K562 (cell line): Measurements from ENCODE around the gene TJP2. TPM values are rescaled to one million over a fixed set of nuclear protein-coding genes. Genes with fewer than 3 reads are reported as not detected.
A peak's percentile ranks its signal among the peaks of the same experiment; 100 is the strongest.

Source experiments
- ASH1L ChIP-seq: fragments of 450-650 bp; IDR thresholded peaks from 2 replicates; pipeline ENCODE4 v1.6.1; 2018; ENCODE audit warnings: borderline replicate concordance, mild to moderate bottlenecking, low read depth; ENCODE audit not compliant: partially characterized antibody
- BCL6 ChIP-seq: fragments of 250-450 bp; sonication (Bioruptor Pico); IDR thresholded peaks from 2 replicates; pipeline ENCODE4 v1.4.0; 2020
- BCOR ChIP-seq: fragments of 450-650 bp; IDR thresholded peaks from 2 replicates; pipeline ENCODE4 v1.6.1; 2016
- BRD4 ChIP-seq: fragments of 200-600 bp; sonication (generic); IDR thresholded peaks from 2 replicates; pipeline ENCODE4 v1.6.1; 2017; ENCODE audit warnings: inconsistent platforms
- CBX8 ChIP-seq: fragments of 200-600 bp; sonication (generic); IDR thresholded peaks from 2 replicates; pipeline ENCODE4 v1.6.1; 2012; ENCODE audit warnings: borderline replicate concordance, mixed run types, low read depth, mild to moderate bottlenecking, moderate library complexity, mixed read lengths, low read length, control low read depth, inconsistent platforms; ENCODE audit not compliant: poor library complexity, severe bottlenecking; ENCODE audit errors: extremely low read depth
- DPF2 ChIP-seq: fragments of 450-650 bp; IDR thresholded peaks from 2 replicates; pipeline ENCODE4 v1.6.1; 2016
- E2F1 ChIP-seq: sonication (generic); formaldehyde crosslinking; IDR thresholded peaks from 2 replicates; pipeline ENCODE4 v1.8.1; 2023; ENCODE audit warnings: mild to moderate bottlenecking, missing genetic modification reagents, moderate library complexity
- HIVEP1 ChIP-seq: fragments of 250-450 bp; sonication (Bioruptor Pico); IDR thresholded peaks from 2 replicates; pipeline ENCODE4 v1.4.0; 2020; ENCODE audit warnings: mild to moderate bottlenecking
- HMG20A ChIP-seq: fragments of 450-650 bp; formaldehyde crosslinking; conservative IDR thresholded peaks from 2 replicates; pipeline ENCODE4 v1.4.0; 2020; ENCODE audit warnings: mild to moderate bottlenecking, mixed read lengths
- IRF1 ChIP-seq: sonication (generic); formaldehyde crosslinking; IDR thresholded peaks from 2 replicates; pipeline ENCODE4 v1.8.0; 2022; ENCODE audit warnings: missing genetic modification reagents, mild to moderate bottlenecking, borderline replicate concordance
- JUN ChIP-seq, 2 experiments: sonication (generic) in 1 of 2; formaldehyde crosslinking in 1 of 2; IDR thresholded peaks; 2 replicates each; pipeline versions ENCODE4 v1.6.1 to v1.8.0; 2012 to 2022; ENCODE audit warnings: borderline replicate concordance in 2 of 2, mild to moderate bottlenecking in 2 of 2, improper control_type of control experiment in 1 of 2, low read depth in 1 of 2, low read length in 1 of 2, missing genetic modification reagents in 1 of 2
- KDM4B ChIP-seq, 2 experiments: fragments of 450-650 bp in 1 of 2; sonication (generic) in 1 of 2; IDR thresholded peaks; 2 replicates each; pipeline ENCODE4 v1.6.1; 2016 to 2017; ENCODE audit warnings: borderline replicate concordance in 2 of 2, antibody characterized with exemption in 1 of 2, low read depth in 1 of 2, mild to moderate bottlenecking in 1 of 2
- KLF1 ChIP-seq: fragments of 450-650 bp; IDR thresholded peaks from 2 replicates; pipeline ENCODE4 v1.6.1; 2016; ENCODE audit warnings: missing genetic modification characterization, missing compliant biosample characterization
- MTA1 ChIP-seq: fragments of 450-650 bp; IDR thresholded peaks from 2 replicates; pipeline ENCODE4 v1.6.1; 2017; ENCODE audit warnings: borderline replicate concordance
- MYC ChIP-seq, 2 experiments: fragments of 250-450 bp in 1 of 2; sonication (Bioruptor Pico) in 1 of 2; IDR thresholded peaks; 2 replicates each; pipeline versions ENCODE4 v1.5.1 to v1.6.1; 2012 to 2021; ENCODE audit warnings: low read depth in 2 of 2, borderline replicate concordance in 1 of 2, improper control_type of control experiment in 1 of 2, low read length in 1 of 2, mild to moderate bottlenecking in 1 of 2, moderate library complexity in 1 of 2
- NFE2L1 ChIP-seq: fragments of 450-650 bp; IDR thresholded peaks from 2 replicates; pipeline ENCODE4 v1.6.1; 2016; ENCODE audit warnings: missing genetic modification characterization, low read depth, mild to moderate bottlenecking, missing compliant biosample characterization, moderate library complexity, borderline replicate concordance
- POLR2A ChIP-seq: fragments of 450-650 bp; conservative IDR thresholded peaks from 2 replicates; pipeline ENCODE4 v1.6.1; 2016
- POLR2H ChIP-seq: IDR thresholded peaks from 2 replicates; pipeline ENCODE4 v1.6.1; 2016; ENCODE audit warnings: missing genetic modification characterization, low read depth, mild to moderate bottlenecking, control low read depth, missing compliant biosample characterization, moderate library complexity
- RBM34 ChIP-seq: fragments of 200-400 bp; formaldehyde crosslinking; IDR thresholded peaks from 2 replicates; pipeline ENCODE4 v1.6.1; 2018; ENCODE audit warnings: low read length, borderline replicate concordance; ENCODE audit not compliant: insufficient read depth
- SAFB ChIP-seq: fragments of 200-400 bp; formaldehyde crosslinking; IDR thresholded peaks from 2 replicates; pipeline ENCODE4 v1.6.1; 2017; ENCODE audit warnings: low read depth, low read length, borderline replicate concordance
- SMARCE1 ChIP-seq: fragments of 450-650 bp; IDR thresholded peaks from 2 replicates; pipeline ENCODE4 v1.7.1; 2016; ENCODE audit warnings: mild to moderate bottlenecking
- TCF15 ChIP-seq: fragments of 250-450 bp; sonication (Bioruptor Pico); IDR thresholded peaks from 2 replicates; pipeline ENCODE4 v1.8.0; 2022; ENCODE audit warnings: moderate library complexity, mild to moderate bottlenecking, inconsistent platforms
- TEAD1 ChIP-seq, 2 experiments: fragments of 450-650 bp in 1 of 2; sonication (generic) in 1 of 2; formaldehyde crosslinking; IDR thresholded peaks; 2 replicates each; pipeline versions ENCODE4 v1.4.0 to v1.8.0; 2020 to 2022; ENCODE audit warnings: mild to moderate bottlenecking in 2 of 2, missing genetic modification reagents in 1 of 2
- ZC3H4 ChIP-seq: sonication (generic); formaldehyde crosslinking; IDR thresholded peaks from 2 replicates; pipeline ENCODE4 v1.9.0; 2021; ENCODE audit warnings: missing genetic modification reagents, borderline replicate concordance
- ZNF277 ChIP-seq: fragments of 250-450 bp; sonication (Bioruptor Pico); IDR thresholded peaks from 2 replicates; pipeline ENCODE4 v1.8.0; 2022; ENCODE audit warnings: inconsistent platforms, mild to moderate bottlenecking, moderate library complexity, borderline replicate concordance
- ZNF561 ChIP-seq: fragments of 450-650 bp; formaldehyde crosslinking; conservative IDR thresholded peaks from 2 replicates; pipeline ENCODE4 v1.4.0; 2020; ENCODE audit warnings: mild to moderate bottlenecking, moderate library complexity
- ZNF79 ChIP-seq: fragments of 250-450 bp; sonication (Bioruptor Pico); IDR thresholded peaks from 2 replicates; pipeline ENCODE4 v1.4.0; 2020; ENCODE audit warnings: low read depth, mild to moderate bottlenecking, moderate library complexity
- polyA plus RNA-seq, 8 experiments: library from polyadenylated mRNA; depleted of rRNA in 4 of 8; stranded (reverse) in 5 of 8; unstranded in 3 of 8; fragments of >200 nt; fragmentation: Nextera tagmentation in 2 of 8; fragmentation: Illumina TruSeq in 1 of 8; extraction: Ambion mirVana in 2 of 8; extraction: Trizol in 1 of 8; gene quantifications; 2 replicates each; pipeline versions ENCODE4 v1.2.1 to v1.2.3, GENCODE V29; 2011 to 2014; ENCODE audit warnings: inconsistent platforms in 1 of 8, missing spikeins in 1 of 8
- total RNA-seq, 7 experiments: library from RNA; depleted of rRNA in 6 of 7; stranded (reverse); fragments of >200 nt in 6 of 7; fragmentation: Illumina TruSeq in 2 of 7; extraction: Trizol in 2 of 7; gene quantifications; 2 replicates each; pipeline versions ENCODE4 v1.2.1 to v1.2.3, GENCODE V29; 2011 to 2021; ENCODE audit warnings: low replicate concordance in 1 of 7

TJP2 gene
- total and polyA plus RNA-seq, 9 of the 15 experiments (the other 6 are each of a cell fraction or from before 2014, with no cell fraction given): 4.0 to 24.1 (median 16.8) TPM

GRCh38 chr9:69188975-69189374, 14.9 kb downstream of the TJP2 start (continued):
- TF ChIP-seq MTA1: peak; percentile 84
- TF ChIP-seq DPF2: peak; percentile 80
- no peak for TF ChIP-seq KLF1 (tag)
- no peak for TF ChIP-seq ZC3H4 (CRISPR knock-in tag)
- TF ChIP-seq HIVEP1 (CRISPR knock-in tag): no peak
- no peak; the same call in 1 of the 2 replicates for TF ChIP-seq BCOR
- TF ChIP-seq MYC (IDR thresholded peaks at IDR 0.05; ENCODE audit: low read depth, low read length): no peak
- TF ChIP-seq MYC (CRISPR knock-in tag; IDR thresholded peaks at IDR 0.05; ENCODE audit: borderline replicate concordance, low read depth): no peak
- peak; percentile 91 for TF ChIP-seq SMARCE1
- TF ChIP-seq TEAD1 (CRISPR knock-in tag; IDR thresholded peaks at IDR 0.05): peak in 1 of 2 experiments; percentile 84; a peak in 2 of 4 replicates
- TF ChIP-seq IRF1 (CRISPR knock-in tag): no peak
- no peak for TF ChIP-seq ZNF561 (CRISPR knock-in tag)
- no peak for TF ChIP-seq POLR2H (tag)
- TF ChIP-seq E2F1: no peak
- no peak for TF ChIP-seq BCL6
- no peak for TF ChIP-seq TCF15 (CRISPR knock-in tag)
- no peak for TF ChIP-seq POLR2A
- TF ChIP-seq SAFB: no peak
- TF ChIP-seq BRD4: no peak
- TF ChIP-seq NFE2L1: no peak
- TF ChIP-seq CBX8: no peak
- no peak for TF ChIP-seq HMG20A
- TF ChIP-seq ZNF79 (CRISPR knock-in tag): no peak
- no peak for TF ChIP-seq ASH1L
- TF ChIP-seq ZNF277 (CRISPR knock-in tag): no peak
- TF ChIP-seq KDM4B (IDR thresholded peaks at IDR 0.05; ENCODE audit: borderline replicate concordance in 2 of 2, low read depth in 1 of 2): no peak
- TF ChIP-seq RBM34: no peak
- TF ChIP-seq JUN (IDR thresholded peaks at IDR 0.05; ENCODE audit: borderline replicate concordance, low read depth, low read length): no peak
- TF ChIP-seq JUN (CRISPR knock-in tag; IDR thresholded peaks at IDR 0.05; ENCODE audit: borderline replicate concordance): no peak
